ENCODE results near the gene TMEM255B.

The TMEM255B gene

DNA sequence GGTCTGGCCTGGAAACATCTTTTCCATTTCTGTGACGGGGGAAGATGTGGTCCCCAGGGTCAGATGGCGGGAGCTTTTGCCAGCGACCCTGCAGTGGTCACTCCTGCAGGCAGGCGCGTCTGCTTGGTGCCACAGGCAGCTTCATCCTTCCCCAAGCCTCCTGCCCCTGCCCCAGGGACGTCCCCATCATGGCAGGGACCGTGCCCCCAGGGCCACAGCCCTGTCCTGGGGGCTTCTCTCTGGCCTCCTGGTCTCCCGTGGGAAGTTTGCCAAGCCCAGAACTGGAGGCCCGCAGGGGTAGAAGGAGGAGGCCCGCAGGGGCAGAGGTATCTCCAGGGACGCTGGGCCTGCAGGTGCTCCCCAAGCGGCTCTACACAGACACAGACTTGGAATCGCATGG is 47.5 kb downstream of the TMEM255B start:
- no peak for DNase-seq

DNA sequence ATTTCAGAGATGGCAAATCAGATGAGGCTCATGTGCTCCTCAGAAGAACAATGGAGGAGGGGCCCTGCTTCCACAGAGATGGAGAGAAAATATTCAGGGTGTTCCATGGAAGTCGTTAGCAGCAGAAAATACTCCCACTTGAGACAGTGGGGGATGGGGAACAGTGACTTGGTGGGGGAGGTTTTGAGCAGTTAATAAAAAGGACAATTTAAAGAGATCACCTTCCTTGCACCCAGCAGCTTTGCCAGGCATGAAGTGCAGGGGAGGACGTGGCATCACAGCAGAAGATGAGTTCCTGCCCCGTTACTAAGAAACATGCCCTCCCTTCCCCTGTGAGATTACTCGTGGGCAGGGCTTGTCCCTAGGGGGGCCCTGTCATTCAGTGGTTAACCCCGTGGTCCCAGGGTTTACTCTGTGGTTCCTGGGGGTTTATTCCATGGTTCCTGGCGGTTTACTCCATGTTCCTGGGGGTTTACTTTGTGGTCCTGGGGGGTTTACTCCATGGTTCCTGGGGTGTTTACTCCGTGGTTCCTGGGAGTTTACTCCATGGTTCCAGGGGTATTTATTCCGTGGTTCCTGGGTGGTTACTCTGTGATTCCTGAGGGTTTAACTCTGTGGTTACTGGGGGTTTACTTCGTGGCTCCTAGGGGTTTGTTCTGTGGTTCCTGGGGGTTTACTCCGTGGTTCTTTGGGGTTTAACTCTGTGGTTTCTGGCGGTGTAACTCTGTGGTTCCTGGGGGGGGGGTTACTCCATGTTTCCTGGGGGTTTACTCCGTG is 49.2 kb downstream of the TMEM255B start:
- DNase-seq, result no peak

DNA sequence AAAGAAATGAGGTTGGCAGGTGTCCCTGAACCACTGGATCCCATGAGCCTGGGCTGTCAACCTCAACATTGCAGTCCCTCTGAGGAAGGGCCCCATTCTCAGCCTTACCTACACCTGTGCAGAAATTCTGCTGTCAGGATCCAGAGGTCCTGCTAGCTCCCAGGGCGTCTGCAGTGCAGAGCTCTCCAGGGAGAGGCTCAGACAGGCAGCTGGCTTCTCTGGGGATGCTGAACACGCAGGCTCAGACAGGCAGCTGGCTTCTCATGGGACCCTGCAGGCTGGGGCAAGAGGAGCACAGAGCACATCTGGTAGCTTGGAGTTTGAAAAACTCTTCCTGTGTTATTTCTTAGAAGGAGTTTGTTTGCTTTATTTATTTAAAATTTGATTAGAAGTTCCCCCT is 50.9 kb downstream of the TMEM255B start:
- peak; percentile 46 for DNase-seq

DNA sequence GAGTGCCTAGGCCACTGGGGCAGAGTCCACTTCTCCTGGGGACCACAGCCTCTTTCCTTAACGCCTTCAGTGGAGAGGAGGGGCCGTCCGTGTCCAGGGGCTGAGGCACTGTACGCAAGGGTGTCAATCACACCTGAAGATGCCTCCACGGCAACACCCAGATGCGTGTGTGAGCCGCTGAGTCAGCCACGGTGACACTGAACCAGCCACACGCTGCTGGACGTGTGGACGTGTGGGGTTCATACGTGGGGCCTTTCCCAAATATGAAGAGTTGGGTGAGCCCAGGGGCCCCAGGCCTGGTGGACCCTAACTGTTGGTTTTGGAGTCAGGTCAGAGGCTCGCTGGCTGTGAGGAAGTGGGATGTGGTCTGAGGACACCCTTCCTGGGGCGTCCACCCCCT is 51.6 kb downstream of the TMEM255B start:
- no peak for DNase-seq

DNA sequence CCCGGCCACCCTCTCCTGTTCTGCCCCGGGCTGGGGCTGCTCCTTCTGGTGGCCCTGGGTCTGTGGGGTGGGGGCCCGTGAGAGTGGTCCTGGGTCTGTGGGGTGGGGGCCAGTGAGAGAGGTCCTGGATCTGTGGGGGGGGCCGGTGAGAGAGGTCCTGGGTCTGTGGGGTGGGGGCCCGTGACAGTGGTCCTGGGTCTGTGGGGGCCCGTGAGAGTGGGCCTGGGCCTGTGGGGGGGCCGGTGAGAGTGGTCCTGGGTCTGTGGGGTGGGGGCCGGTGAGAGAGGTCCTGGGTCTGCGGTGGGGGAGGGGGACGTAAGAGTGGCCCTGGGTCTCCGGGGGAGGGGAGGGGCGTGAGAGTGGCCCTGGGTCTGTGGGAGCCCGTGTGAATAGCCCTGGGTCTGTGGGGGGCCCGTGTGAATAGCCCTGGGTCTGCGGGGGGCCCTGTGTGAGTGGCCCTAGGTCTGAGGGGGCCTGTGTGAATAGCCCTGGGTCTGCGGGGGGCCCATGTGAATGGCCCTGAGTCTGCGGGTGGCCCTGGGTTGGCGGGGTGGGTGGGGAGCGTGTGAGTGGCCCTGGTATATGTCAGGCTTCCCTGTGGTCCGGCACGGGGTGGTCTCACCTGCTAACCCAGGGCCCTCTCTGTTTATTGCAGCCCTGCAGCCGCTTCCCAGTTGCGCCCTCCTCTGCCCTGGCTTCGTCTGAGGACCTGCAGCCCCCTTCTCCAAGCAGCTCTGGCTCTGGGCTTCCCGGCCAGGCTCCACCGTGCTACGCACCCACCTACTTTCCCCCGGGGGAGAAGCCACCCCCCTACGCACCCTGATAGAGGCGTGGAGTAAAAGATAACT is 52.3 kb downstream of the TMEM255B start:
- DNase-seq, result no peak

DNA sequence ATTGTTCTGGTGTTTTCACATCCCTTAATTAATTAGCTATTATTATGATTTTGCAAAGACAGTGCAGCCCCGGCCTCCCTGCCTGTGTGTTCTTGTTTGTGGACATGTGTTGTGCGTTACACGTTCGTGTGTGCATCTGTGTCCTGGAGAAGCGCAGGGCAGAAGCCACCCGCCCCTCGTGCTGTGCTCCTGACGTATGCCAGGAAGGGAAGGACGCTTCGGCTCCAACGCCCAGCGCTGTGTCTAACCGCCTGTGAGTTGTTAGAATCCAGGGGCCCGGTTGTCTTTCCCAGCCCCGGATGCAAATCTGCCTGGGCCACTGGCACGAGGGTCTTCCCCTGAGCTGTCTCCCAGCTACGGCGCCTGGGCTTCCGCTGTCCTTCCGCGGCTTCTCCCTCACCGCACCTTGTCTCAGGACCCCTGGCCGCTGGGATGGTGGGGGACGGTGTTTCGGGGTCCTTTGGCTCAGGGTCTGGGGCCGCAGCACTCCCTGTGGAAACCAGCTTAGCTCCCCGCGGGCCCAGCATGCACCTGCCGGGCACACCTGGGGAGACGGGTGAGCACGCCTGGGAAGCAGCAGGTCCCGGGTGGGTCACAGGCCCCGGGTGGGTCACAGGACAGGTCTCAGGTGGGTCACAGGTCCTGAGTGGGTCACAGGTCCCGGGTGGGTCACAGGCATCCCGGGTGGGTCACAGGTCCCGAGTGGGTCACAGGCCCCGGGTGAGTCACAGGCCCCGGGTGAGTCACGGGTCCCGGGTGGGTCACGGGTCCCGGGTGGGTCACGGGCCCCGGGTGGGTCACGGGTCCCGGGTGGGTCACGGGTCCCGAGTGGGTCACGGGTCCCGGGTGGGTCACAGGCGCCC is 53.4 kb downstream of the TMEM255B start:
- DNase-seq, result no peak

DNA sequence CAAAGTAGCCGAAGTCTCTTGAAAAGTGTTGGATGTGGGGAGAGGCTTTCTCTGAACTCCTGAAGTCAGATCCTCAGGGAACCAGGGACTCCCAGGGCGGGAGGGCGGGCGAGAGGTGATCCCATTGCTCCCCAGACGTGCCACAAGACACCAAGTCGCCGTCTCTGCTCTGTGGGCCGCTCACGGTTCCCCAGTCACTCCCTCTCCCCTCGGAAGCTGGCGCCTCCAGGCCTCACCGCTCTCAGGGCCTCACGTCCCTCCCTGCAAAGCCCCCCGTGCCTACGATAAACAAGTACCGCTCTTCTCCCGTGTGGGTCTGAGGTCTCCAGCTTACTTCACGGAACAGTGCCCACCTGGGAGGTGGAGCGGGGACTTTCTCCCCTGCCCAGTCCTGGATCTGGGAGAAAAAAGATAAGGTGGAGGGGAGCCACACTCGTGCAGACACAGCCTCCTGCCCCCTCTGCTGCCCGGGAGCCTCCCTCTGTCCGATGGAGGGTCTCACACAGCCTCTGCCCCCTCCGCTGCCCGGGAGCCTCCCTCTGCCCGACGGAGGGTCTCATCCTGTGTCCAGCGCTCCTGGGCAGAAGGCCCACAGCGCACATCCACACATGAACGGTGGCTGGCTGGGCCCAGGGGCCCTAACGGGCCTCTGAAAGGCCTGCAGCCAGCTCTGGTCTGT is 54.2 kb downstream of the TMEM255B start:
- no peak for DNase-seq

DNA sequence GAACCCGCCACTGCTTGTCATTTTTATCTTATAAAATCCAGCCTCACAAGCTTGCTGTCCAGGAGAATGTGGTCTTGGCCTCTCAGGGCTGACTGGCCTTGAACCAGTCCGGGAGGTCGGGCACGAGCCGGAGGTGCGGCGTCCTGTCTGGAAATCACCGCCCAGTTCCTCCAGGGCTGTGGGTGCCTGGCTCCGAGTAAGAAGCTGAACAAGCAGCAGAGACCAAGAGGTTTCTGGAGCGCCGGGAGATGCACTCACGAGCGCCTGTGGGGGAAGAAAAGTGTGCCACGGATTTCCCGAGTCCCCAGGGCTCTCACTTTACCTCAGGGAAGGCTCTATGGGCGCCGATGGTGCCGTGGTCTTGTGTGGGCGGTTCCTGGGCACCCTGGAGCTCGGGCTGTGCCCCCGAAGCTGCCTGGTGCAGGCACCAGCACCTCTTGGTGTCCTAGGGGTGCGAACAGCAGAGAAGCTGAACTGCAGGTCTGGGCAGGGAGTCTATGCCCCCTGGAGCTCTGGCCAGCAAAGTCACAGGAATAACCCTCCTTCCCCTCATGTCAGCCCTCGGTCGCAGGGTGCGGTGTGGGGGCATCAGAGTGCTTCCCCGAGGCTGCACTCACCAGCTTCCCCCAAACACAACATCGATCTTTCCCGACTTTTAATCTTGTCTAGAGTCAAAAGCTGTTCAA is 54.9 kb downstream of the TMEM255B start:
- DNase-seq, result no peak

DNA sequence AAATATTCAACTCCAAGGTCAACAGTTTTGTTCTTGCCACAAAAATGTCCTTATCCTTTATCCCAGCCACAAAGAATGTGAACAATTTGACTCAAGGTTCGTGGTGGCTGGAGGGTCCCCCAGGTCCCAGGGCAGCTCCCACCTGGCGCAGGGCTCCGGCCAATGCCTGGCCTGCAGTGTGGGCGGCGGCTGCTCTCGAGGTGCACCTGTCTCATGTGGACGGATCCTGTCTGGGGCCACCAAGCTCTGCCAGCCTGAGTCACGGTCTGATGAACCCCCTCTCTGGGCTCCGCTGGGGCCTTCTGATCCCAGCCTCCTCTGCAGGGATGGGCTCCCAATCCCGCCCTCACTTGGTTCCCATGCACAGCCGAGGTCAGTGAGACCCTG is 55.4 kb downstream of the TMEM255B start:
- no peak for DNase-seq

DNA sequence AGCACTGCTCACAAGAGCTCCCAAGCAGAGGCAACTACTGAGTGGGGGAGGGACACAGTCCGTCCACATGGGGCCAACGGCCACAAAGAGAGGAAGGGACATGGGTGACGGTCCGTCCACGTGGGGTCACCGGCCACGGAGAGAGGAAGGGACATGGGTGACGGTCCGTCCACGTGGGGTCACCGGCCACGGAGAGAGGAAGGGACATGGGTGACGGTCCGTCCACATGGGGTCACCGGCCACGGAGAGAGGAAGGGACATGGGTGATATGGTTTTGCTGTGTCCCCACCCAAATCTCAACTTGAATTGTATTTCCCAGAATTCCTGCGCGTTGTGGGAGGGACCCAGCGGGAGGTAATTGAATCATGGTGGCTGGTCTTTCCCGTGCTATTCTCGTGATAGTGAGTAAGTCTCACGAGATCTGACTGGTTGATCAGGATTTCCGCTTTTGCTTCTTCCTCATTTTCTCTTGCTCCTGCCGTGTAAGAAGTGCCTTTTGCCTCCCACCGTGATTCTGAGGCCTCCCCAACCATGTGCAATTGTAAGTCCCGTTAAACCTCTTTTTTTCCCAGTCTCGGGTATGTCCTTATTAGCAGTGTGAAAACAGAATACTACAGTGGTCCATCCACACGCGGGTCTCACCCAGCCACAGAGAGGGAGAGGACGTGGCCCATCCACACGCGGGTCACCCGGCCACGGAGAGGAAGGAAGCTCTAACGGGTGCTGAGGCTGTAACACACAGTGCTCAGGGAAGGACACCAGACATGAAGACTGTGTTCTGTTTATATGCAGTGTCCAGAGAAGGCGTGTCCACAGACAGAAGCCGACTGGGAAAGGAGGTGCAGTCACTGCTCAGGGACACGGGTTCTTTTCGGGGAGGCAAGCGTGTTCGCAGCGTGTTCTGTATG is 56.4 kb downstream of the TMEM255B start:
- no peak for DNase-seq

DNA sequence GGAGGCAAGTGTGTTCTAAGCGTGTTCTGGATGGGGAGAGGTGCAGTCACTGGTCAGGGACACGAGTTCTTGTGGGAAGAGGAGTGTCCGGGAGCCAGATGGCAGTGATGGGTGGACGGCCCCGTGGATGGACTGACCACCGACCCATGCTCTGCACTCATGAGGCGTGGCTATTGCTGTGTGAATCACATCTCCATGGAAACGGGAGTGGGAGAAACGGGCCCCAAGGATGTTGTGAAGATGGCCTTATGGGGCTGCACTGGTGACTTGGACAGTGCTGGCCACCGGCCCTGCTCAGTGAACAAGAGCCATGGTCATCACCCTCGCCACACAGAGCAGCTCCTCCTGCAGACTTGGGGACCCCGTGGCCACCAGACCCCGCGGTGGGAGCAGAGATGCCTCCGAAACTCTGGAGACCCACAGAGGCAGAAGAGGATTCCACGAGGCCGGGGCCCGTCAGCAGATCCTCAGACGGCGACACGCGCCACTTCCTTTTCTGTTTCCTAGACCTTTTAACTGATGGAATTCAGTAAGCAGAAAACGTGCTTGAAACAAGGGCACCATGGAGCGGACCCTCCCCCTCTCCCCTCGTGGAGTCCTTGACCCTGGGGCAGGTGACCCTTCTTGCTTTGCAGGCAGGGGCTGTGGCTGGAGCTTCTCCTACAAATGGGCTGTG is 57.4 kb downstream of the TMEM255B start:
- DNase-seq, result no peak

DNA sequence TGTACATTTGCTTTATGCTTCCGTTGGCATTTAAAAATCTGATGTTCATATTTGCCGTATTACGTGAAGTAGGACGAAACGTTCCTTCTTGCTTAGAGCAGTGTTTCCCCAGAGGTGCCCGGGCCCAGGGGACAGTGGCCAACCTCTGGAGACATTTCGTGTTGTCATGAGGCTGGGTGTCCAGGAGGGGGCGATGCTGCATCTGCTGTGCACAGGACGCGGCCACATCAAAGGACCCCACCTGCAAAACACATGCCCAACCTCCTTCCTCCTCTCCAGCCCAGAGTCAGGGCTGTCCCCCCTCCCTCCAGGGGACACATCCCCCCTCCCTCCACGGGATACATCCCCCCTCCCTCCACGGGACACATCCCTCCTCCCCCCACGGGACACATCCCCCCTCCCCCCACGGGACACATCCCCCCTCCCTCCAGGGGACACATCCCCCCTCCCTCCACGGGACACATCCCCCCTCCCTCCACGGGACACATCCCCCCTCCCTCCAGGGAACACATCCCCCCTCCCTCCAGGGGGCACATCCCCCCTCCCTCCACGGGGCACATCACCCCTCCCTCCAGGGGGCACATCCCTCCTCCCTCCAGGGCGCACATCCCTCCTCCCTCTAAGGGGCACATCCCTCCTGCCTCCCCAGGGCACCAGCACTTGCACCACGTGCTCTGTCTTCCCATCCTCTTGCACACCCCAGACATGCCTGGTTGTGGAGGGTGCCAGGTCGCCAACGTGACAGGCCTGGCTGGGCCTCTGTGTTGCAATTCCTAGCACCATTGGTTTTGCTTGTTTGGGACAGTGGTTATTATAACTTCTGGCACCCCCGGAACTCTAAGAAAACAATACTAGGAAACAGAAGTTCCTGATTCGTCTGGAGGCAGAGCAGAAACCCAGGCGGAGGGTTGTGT is 58.2 kb downstream of the TMEM255B start:
- DNase-seq, result peak; percentile 82

DNA sequence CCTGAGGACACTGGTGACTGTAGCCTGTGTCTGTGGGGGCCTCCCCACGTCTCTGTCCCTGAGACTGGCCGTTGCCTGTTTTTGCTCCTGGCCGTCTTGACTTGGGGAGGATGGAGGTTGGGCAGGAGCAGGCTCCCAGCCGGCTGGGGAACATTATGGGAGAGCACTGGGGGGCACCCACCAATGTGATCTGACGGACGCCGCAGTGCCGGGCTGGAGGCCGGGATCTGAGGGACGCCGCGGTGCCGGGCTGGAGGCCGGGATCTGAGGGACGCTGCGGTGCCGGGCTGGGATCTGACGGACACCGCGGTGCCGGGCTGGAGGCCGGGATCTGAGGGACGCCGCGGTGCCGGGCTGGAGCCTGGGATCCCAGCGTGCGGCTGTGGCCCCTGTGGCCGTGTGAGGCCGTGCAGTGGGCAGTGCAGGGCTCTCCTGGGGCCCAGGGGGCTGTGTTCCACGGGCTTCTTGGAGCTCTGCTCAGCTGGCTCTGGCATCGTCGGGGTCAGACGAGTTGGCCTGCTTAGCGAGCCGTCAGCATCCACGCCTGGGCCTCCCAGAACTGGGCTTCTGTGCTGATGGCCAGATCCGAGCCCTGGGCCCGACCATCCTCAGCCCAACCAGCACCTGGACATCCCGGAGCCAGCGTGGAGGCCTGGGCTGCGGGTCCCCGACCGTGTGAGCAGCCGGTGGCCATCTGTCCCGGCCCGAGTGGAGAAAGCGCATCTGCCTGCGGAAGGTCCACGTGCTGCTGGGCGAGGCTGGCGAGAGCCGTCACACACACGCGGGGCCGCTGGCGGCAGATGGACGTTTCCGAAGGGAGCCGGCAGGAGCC is 59.0 kb downstream of the TMEM255B start:
- DNase-seq, result no peak

DNA sequence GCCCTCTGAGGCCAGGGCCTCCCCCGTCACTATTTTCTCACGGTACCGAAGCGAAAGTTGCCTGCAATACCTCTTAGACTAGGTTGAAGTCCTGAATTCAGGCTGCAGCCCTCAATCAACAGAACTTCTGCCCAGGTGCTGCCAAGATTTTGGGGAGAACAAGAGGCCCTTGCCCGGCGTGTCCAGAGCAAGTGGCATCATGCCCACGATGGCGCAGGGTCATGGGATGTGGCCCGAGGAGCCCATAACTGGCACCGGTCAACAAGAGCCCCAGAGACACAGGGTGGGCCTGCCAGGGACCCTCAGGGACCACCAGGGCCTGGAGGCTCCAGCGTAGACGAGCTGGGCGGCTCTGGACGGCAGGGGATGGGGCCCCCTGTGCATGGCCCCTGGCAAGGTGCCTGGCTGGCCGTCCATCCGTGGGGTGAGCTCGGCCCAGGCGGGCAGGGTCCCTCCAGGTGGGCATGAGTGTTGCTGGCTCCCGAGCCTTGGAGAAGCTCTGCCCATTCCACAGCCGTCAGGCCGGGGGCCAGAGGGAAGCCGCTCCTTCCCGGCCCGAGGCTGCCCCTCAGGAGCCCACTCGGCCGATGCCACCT is 59.8 kb downstream of the TMEM255B start:
- no peak for DNase-seq

DNA sequence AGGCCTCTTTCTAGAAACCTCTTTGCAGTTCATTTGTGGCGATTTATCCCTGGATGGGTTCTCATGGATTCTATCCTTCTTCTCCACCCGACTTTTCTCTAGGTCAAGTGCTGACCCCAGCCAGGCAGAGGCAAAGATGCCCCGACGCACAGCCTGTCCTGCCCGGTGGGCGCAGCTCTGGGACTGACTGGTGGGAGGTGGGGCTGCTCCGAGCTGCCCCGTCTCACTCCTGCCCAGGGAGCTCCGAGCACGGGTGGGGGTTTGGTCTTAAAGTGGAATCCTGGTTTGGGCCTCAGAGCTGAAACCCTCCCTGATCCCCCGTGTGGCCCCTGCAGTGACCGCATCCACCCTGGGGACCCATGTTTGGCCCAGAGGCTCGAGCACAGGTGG is 60.3 kb downstream of the TMEM255B start:
- DNase-seq, result no peak

DNA sequence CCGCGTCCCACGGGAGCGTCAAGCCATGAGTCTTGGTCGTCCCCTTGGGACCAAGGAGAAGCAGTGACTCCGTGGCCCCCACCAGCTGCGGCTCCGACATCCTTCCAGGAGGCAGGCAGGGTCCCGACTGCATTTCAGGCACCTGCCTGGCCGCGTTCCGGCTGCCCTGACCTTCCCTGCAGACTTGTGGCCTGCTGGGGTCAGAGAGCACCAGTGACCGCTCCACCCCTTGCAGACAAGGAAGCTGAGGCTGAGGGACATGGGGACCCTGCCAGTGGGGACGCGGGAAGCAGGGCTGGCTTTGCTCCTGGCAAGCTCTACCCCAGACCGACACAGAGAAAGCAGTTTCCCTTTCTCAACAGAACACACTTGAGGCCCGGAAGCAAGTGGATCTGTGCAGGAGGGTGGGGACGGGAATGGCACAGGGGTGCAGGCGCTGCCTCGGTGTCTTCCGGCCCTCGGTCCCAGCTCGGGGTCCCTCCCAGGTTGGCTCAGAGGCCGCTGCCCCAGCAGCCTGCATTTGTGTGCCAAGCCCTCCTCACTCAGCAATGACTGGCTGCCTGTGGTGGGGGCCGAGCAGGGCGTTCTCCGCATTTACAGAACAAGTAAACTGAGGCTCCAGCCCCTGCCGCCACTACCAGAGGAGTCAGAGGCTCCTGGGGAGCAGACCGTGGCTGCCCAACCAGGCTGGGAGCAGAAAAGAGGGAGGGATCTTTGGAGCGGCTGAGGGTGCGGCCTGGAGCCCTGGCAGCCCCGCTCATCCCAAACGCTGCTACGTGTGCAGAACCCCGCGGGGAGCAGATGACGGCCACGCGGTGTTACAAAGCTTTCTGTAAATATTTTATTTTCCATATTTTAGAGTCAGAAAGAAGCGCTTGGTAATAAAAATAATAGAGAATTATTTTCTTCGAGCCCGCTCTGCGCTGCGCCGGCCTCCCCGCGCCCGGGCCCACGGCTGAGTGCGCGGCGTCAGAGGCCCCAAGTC is 61.0 kb downstream of the TMEM255B start:
- DNase-seq, result no peak

All from NCI-H1694 (cell line).